Cardiac muscle cell (in vitro differentiated cells and primary cell): Measurements from ENCODE around the gene PTGDR. TPM values are rescaled to one million over a fixed set of nuclear protein-coding genes. Genes with fewer than 3 reads are reported as not detected.

ENCODE experiments used
- DNase-seq, 2 donors: peaks; one replicate each; pipeline versions ENCODE4 v3.0.0 to v3.0.0-alpha.2; 2010 to 2017; ENCODE audit warnings: low read depth in 1 of 2, low spot score in 1 of 2
- H3K27ac ChIP-seq: fragments of 200-600 bp; sonication (generic); 2 replicates; pipeline ENCODE4 v1.5.1; 2016
- H3K27me3 ChIP-seq: fragments of 200-600 bp; sonication (generic); 2 replicates; pipeline ENCODE4 v1.6.0; 2016; ENCODE audit warnings: control low read depth
- H3K36me3 ChIP-seq: fragments of 200-600 bp; sonication (generic); 2 replicates; pipeline ENCODE4 v1.5.1; 2016; ENCODE audit warnings: control low read depth
- H3K4me1 ChIP-seq: fragments of 200-600 bp; sonication (generic); 2 replicates; pipeline ENCODE4 v1.8.1; 2017; ENCODE audit warnings: low read depth, mild to moderate bottlenecking, mixed run types
- H3K4me3 ChIP-seq: fragments of 200-600 bp; sonication (generic); 2 replicates; pipeline ENCODE4 v1.5.1; 2016; ENCODE audit warnings: mild to moderate bottlenecking
- H3K9me3 ChIP-seq: fragments of 200-600 bp; sonication (generic); 2 replicates; pipeline ENCODE4 v1.5.1; 2017; ENCODE audit warnings: low read depth, mild to moderate bottlenecking, control low read depth
- polyA plus RNA-seq: library from polyadenylated mRNA; unstranded; fragments of >200 nt; fragmentation: Nextera tagmentation; extraction: Ambion mirVana; gene quantifications from 2 replicates; pipeline ENCODE4 v1.2.1, GENCODE V29; 2016
- total RNA-seq: library from RNA; depleted of rRNA; stranded (reverse); fragments of >200 nt; gene quantifications from 2 replicates; pipeline ENCODE4 v1.2.3, GENCODE V29; 2016
- TF ChIP-seq, protein P1 (sequence below): IDR thresholded peaks from 2 replicates; pipeline ENCODE4 v1.5.1; 2012; ENCODE audit warnings: low read depth, mild to moderate bottlenecking, low read length

The PTGDR gene
- total and polyA plus RNA-seq, 2 experiments from 2014 or later = not detected

DNA sequence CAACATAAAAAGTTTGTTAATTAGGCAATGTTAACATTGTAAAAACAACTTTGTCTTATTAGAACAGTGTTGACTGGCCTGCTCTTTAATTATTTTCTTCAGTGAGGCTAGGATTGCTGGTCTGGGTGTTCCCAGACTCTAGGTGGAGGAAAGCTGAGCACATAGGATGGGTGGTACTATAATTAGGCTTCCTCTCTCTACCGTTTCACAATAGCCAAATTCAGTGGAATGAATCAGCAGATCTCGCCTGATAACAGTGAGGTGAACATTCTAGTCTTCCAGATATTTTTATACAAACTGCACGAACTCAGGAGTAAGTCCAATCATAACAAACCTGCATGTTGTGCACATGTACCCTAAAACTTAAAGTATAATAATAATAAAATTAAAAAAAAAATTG, 11.9 kb downstream of the PTGDR start:
- TF ChIP-seq, protein P1, sequence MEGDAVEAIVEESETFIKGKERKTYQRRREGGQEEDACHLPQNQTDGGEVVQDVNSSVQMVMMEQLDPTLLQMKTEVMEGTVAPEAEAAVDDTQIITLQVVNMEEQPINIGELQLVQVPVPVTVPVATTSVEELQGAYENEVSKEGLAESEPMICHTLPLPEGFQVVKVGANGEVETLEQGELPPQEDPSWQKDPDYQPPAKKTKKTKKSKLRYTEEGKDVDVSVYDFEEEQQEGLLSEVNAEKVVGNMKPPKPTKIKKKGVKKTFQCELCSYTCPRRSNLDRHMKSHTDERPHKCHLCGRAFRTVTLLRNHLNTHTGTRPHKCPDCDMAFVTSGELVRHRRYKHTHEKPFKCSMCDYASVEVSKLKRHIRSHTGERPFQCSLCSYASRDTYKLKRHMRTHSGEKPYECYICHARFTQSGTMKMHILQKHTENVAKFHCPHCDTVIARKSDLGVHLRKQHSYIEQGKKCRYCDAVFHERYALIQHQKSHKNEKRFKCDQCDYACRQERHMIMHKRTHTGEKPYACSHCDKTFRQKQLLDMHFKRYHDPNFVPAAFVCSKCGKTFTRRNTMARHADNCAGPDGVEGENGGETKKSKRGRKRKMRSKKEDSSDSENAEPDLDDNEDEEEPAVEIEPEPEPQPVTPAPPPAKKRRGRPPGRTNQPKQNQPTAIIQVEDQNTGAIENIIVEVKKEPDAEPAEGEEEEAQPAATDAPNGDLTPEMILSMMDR = no peak
- Histone ChIP-seq H3K4me1 (no peaks in the 10 kb centered on the region), H3K9me3 (no peaks in the 10 kb centered on the region), H3K27ac (no peak overlapping the region), H3K4me3 (no peak overlapping the region), H3K36me3 (no peaks in the 10 kb centered on the region), H3K27me3 (peaks cover 6% of the 10 kb centered on the region)
- peak in 1 of 2 donors; percentile 54 for DNase-seq

GRCh38 chr14:52283099-52283498, 15.6 kb downstream of the PTGDR start:
- H3K27ac ChIP-seq = no peak overlapping the region
- no peak for DNase-seq
- no peaks in the 10 kb centered on the region for H3K4me1 ChIP-seq
- TF ChIP-seq, protein P1 = no peak
- no peaks in the 10 kb centered on the region for H3K9me3 ChIP-seq
- H3K4me3 ChIP-seq = no peak overlapping the region
- no peaks in the 10 kb centered on the region for H3K36me3 ChIP-seq
- H3K27me3 ChIP-seq = no peaks in the 10 kb centered on the region

DNA sequence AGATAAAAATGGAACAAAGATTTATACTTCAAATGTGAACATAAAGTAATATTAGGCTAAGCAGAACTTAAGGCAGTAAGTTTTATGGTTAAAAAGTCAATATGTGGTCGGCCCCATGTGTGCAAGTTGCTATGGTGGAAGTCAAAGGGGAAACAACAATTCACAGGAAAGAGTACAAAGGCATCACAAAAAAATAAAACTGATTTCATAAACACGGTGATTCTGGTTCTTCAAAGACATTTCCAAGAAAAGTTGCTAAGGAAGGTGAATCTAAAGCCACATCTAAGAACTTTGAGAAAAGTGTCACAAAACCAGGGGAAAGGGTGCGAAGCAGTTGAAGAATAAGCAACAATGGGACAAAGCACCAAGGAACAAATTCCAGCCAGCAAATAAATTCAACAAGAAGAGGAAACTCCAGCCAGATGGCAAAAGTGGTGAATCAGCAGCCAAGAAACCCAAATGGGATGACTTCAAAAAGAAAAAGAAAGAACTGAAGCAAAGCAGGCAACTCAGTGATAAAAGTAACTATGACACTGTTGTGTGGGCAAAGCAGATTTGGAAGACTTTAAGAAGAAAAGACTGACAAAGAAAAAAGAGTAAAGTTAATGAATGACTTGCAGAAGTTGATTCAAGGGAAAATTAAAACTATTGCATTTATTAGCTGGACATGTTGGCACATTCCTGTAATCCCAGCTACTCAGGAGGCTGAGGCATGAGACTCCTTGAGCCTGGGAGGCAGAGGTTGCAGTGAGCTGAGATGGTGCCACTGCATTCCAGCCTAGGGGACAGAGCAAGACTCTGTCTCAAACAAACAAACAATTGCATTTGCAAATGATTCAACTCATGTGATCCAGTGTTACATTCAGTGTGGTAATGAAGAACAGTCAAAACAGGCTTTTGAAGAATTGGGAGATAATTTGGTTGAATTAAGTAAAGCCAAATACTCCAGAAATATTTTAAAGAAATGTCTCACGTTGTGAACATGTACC, 19.5 kb downstream of the PTGDR start:
- H3K36me3 ChIP-seq = no peaks in the 10 kb centered on the region
- DNase-seq = no peak
- no peaks in the 10 kb centered on the region for H3K9me3 ChIP-seq
- H3K27me3 ChIP-seq = no peaks in the 10 kb centered on the region
- TF ChIP-seq, protein P1 = no peak
- H3K27ac ChIP-seq = no peak overlapping the region
- no peaks in the 10 kb centered on the region for H3K4me1 ChIP-seq
- no peak overlapping the region for H3K4me3 ChIP-seq

GRCh38 chr14:52296378-52296777, 28.9 kb downstream of the PTGDR start:
- H3K4me1 ChIP-seq = no peaks in the 10 kb centered on the region
- no peaks in the 10 kb centered on the region for H3K9me3 ChIP-seq
- TF ChIP-seq, protein P1 = no peak
- DNase-seq = no peak
- H3K36me3 ChIP-seq = no peaks in the 10 kb centered on the region
- no peak overlapping the region for H3K4me3 ChIP-seq
- no peaks in the 10 kb centered on the region for H3K27me3 ChIP-seq
- H3K27ac ChIP-seq = no peak overlapping the region

DNA sequence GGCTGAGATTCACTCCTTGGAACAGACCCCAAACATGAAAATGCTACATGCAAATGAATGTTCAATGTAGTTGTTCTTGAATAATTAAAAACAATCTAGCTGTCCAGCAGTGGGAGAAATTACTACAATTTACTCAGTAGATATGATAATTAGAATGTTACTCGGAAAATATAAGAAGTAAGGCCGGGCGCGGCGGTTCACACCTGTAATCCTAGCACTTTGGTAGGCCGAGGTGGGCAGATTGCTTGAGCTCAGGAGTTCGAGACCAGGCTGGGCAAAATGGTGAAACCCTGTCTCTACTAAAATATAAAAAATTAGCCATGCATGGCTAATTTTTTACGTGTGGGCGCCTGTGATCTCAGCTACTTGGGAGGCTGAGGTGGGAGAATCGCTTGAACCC, 31.3 kb downstream of the PTGDR start:
- Histone ChIP-seq H3K36me3 (no peaks in the 10 kb centered on the region), H3K4me1 (no peaks in the 10 kb centered on the region), H3K27ac (no peak overlapping the region), H3K4me3 (no peak overlapping the region), H3K27me3 (no peaks in the 10 kb centered on the region), H3K9me3 (no peaks in the 10 kb centered on the region)
- no peak for DNase-seq
- TF ChIP-seq, protein P1 = no peak
